T-helper 17 cell (primary cell): ENCODE data around the gene CDKN2A. TPM values are rescaled to one million over a fixed set of nuclear protein-coding genes. Genes with fewer than 3 reads are reported as not detected.
A peak's percentile ranks its signal among the peaks of the same experiment; 100 is the strongest.

Source experiments
- ATAC-seq: fragments of 150-1000 bp; cut with Tn5 transposase; 2 replicates; pipeline ENCODE4 v1.10.0; 2021; ENCODE audit warnings: mild to moderate bottlenecking, moderate library complexity
- DNase-seq, 3 donors: peaks; one replicate each; pipeline versions ENCODE4 v3.0.0 to v3.0.0-alpha.2; 2020 to 2021
- H3K9me3 ChIP-seq: one replicate; pipeline ENCODE4 v1.7.0; 2013; ENCODE audit warnings: low read length, mild to moderate bottlenecking; ENCODE audit not compliant: control insufficient read depth, poor library complexity, severe bottlenecking
- H3K27ac Mint-ChIP-seq: one replicate; pipeline ENCODE4 v1.8.0; 2022; ENCODE audit warnings: mild to moderate bottlenecking, moderate library complexity, mixed read lengths
- H3K27me3 Mint-ChIP-seq: one replicate; pipeline ENCODE4 v1.8.0; 2022; ENCODE audit warnings: mixed read lengths
- H3K36me3 Mint-ChIP-seq: one replicate; pipeline ENCODE4 v1.8.0; 2022; ENCODE audit warnings: low read depth, mixed read lengths
- H3K4me1 Mint-ChIP-seq: one replicate; pipeline ENCODE4 v1.8.0; 2022; ENCODE audit warnings: mild to moderate bottlenecking, mixed read lengths
- H3K4me3 Mint-ChIP-seq: one replicate; pipeline ENCODE4 v1.8.0; 2022; ENCODE audit warnings: mild to moderate bottlenecking, moderate library complexity, mixed read lengths
- total RNA-seq, 4 donors: library from RNA in 2 of 4; stranded (reverse) in 2 of 4; gene quantifications; one replicate each; pipeline ENCODE4 v1.2.3 and lab custom pipeline; 2022 to 2026

Gene CDKN2A
- total RNA-seq, 2 donors from 2014 or later, result 4.9 to 5.7 TPM

- no peak for DNase-seq
- no peaks in the 10 kb centered on the region for H3K9me3 ChIP-seq
- H3K27ac Mint-ChIP-seq, result no peak overlapping the region
- H3K27me3 Mint-ChIP-seq, result peaks cover 9% of the 10 kb centered on the region
- H3K4me3 Mint-ChIP-seq, result no peak overlapping the region
- no peak for ATAC-seq
- H3K36me3 Mint-ChIP-seq, result no peaks in the 10 kb centered on the region
- peaks cover 6% of the 10 kb centered on the region for H3K4me1 Mint-ChIP-seq
These were observed 35.0 kb upstream of the CDKN2A start for GRCh38 chr9:22029231-22029630.

GRCh38 chr9:22028394-22028793 lies 34.2 kb upstream of the CDKN2A start:
- peaks cover 8% of the 10 kb centered on the region for H3K4me1 Mint-ChIP-seq
- H3K4me3 Mint-ChIP-seq, result no peak overlapping the region
- DNase-seq (no peak), ATAC-seq (no peak)
- no peaks in the 10 kb centered on the region for H3K36me3 Mint-ChIP-seq
- no peaks in the 10 kb centered on the region for H3K9me3 ChIP-seq
- H3K27ac Mint-ChIP-seq, result no peak overlapping the region
- H3K27me3 Mint-ChIP-seq, result peaks cover 13% of the 10 kb centered on the region

GRCh38 chr9:22026696-22027095 lies 32.5 kb upstream of the CDKN2A start:
- Mint-ChIP-seq H3K4me3 (no peak overlapping the region), H3K4me1 (peaks cover 8% of the 10 kb centered on the region), H3K36me3 (no peaks in the 10 kb centered on the region), H3K27me3 (peaks cover 15% of the 10 kb centered on the region), H3K27ac (no peak overlapping the region)
- DNase-seq (no peak), ATAC-seq (no peak)
- H3K9me3 ChIP-seq, result no peaks in the 10 kb centered on the region

- Mint-ChIP-seq H3K36me3 (no peaks in the 10 kb centered on the region), H3K4me1 (peaks cover 3% of the 10 kb centered on the region), H3K27ac (no peak overlapping the region), H3K27me3 (peaks cover 19% of the 10 kb centered on the region), H3K4me3 (no peak overlapping the region)
- no peak for ATAC-seq
- DNase-seq, result no peak
- H3K9me3 ChIP-seq, result no peaks in the 10 kb centered on the region
These were observed 28.2 kb upstream of the CDKN2A start for GRCh38 chr9:22022396-22022795.

- peak overlapping the region; percentile 19 for H3K27ac Mint-ChIP-seq
- DNase-seq (no peak), ATAC-seq (no peak)
- H3K27me3 Mint-ChIP-seq, result peaks cover 20% of the 10 kb centered on the region
- peaks cover 16% of the 10 kb centered on the region for H3K4me1 Mint-ChIP-seq
- H3K36me3 Mint-ChIP-seq, result no peaks in the 10 kb centered on the region
- no peaks in the 10 kb centered on the region for H3K9me3 ChIP-seq
- H3K4me3 Mint-ChIP-seq, result no peak overlapping the region
These were observed 16.9 kb upstream of the CDKN2A start for GRCh38 chr9:22010866-22011625.

GRCh38 chr9:22009506-22009867 lies 15.3 kb upstream of the CDKN2A start:
- H3K9me3 ChIP-seq, result no peaks in the 10 kb centered on the region
- H3K36me3 Mint-ChIP-seq, result peaks cover 2% of the 10 kb centered on the region
- peaks cover 36% of the 10 kb centered on the region for H3K27me3 Mint-ChIP-seq
- peak overlapping the region; percentile 92 for H3K4me3 Mint-ChIP-seq
- DNase-seq (no peak), ATAC-seq (peak; percentile 27)
- peaks cover 28% of the 10 kb centered on the region for H3K4me1 Mint-ChIP-seq
- peak overlapping the region; percentile 65 for H3K27ac Mint-ChIP-seq

- Mint-ChIP-seq H3K27ac (peak within 1 kb of the TSS; percentile 65), H3K36me3 (peaks cover 2% of the 10 kb centered on the region)
These were observed 14.7 kb upstream of the CDKN2A start, which contains the start of gene CDKN2B for GRCh38 chr9:22008717-22009505. TSS of gene CDKN2B (minus strand) at chr9:22009305. CDS start at chr9:22008953, 352 bp downstream.

GRCh38 chr9:22008384-22008716 lies 14.2 kb upstream of the CDKN2A start:
- Mint-ChIP-seq H3K27me3 (peaks cover 46% of the 10 kb centered on the region), H3K4me1 (peaks cover 28% of the 10 kb centered on the region), H3K4me3 (peak overlapping the region; percentile 92), H3K27ac (peak overlapping the region; percentile 24), H3K36me3 (peaks cover 2% of the 10 kb centered on the region)
- H3K9me3 ChIP-seq, result no peaks in the 10 kb centered on the region
- DNase-seq (no peak), ATAC-seq (no peak)

More at GRCh38 chr9:22008717-22009505, 14.7 kb upstream of the CDKN2A start, which contains the start of gene CDKN2B:
- H3K27me3 Mint-ChIP-seq, result peaks cover 41% of the 10 kb centered on the region
- no peaks in the 10 kb centered on the region for H3K9me3 ChIP-seq
- DNase-seq (peak; percentile 57 to 72 (median 66)), ATAC-seq (peak; percentile 79)
- H3K4me1 Mint-ChIP-seq, result peaks cover 28% of the 10 kb centered on the region
- H3K4me3 Mint-ChIP-seq, result peak within 1 kb of the TSS; percentile 92

GRCh38 chr9:22005702-22006606 lies 11.8 kb upstream of the CDKN2A start:
- peaks cover 2% of the 10 kb centered on the region for H3K36me3 Mint-ChIP-seq
- no peak for DNase-seq
- peak overlapping the region; percentile 68 for H3K27ac Mint-ChIP-seq
- no peak for ATAC-seq
- H3K27me3 Mint-ChIP-seq, result peaks cover 50% of the 10 kb centered on the region
- H3K4me1 Mint-ChIP-seq, result peaks cover 28% of the 10 kb centered on the region
- no peaks in the 10 kb centered on the region for H3K9me3 ChIP-seq
- peak overlapping the region; percentile 78 for H3K4me3 Mint-ChIP-seq

GRCh38 chr9:22005021-22005701 lies 11.0 kb upstream of the CDKN2A start:
- ATAC-seq, result peak; percentile 22
- no peaks in the 10 kb centered on the region for H3K9me3 ChIP-seq
- DNase-seq, result no peak
- peaks cover 2% of the 10 kb centered on the region for H3K36me3 Mint-ChIP-seq
- H3K27ac Mint-ChIP-seq, result peak overlapping the region; percentile 68
- H3K4me3 Mint-ChIP-seq, result peak overlapping the region; percentile 78
- peaks cover 55% of the 10 kb centered on the region for H3K27me3 Mint-ChIP-seq
- peaks cover 23% of the 10 kb centered on the region for H3K4me1 Mint-ChIP-seq

- ATAC-seq (no peak), DNase-seq (no peak)
- no peak overlapping the region for H3K27ac Mint-ChIP-seq
- H3K36me3 Mint-ChIP-seq, result peaks cover 2% of the 10 kb centered on the region
- no peaks in the 10 kb centered on the region for H3K9me3 ChIP-seq
- no peak overlapping the region for H3K4me3 Mint-ChIP-seq
- peaks cover 18% of the 10 kb centered on the region for H3K4me1 Mint-ChIP-seq
- H3K27me3 Mint-ChIP-seq, result peaks cover 50% of the 10 kb centered on the region
These were observed 7.8 kb upstream of the CDKN2A start for GRCh38 chr9:22002038-22002437.

- H3K36me3 Mint-ChIP-seq, result peaks cover 2% of the 10 kb centered on the region
- no peaks in the 10 kb centered on the region for H3K9me3 ChIP-seq
- H3K27ac Mint-ChIP-seq, result no peak overlapping the region
- ATAC-seq (no peak), DNase-seq (no peak)
- H3K4me1 Mint-ChIP-seq, result peaks cover 15% of the 10 kb centered on the region
- H3K27me3 Mint-ChIP-seq, result peaks cover 16% of the 10 kb centered on the region
- H3K4me3 Mint-ChIP-seq, result no peak overlapping the region
These were observed 3.8 kb upstream of the CDKN2A start for GRCh38 chr9:21998026-21998425.
